ENCODE measurements around the gene NDUFV2.

- TF ChIP-seq CTCF (IDR thresholded peaks at IDR 0.05) (peak; percentile 66 to 90 (median 84)), POLR2AphosphoS5 (IDR thresholded peaks at IDR 0.05) (peak; percentile 30)
These were observed 45.1 kb downstream of the NDUFV2 start for GRCh38 chr18:9147440-9148202.
